HepG2 (cell line): ENCODE results near the gene SUOX. TPM values are rescaled to one million over a fixed set of nuclear protein-coding genes. Genes with fewer than 3 reads are reported as not detected.

ENCODE experiments used
- ARID4A ChIP-seq: sonication (generic); formaldehyde crosslinking; IDR thresholded peaks from 2 replicates; pipeline ENCODE4 v1.5.0; 2020; ENCODE audit warnings: mild to moderate bottlenecking, missing genetic modification reagents, borderline replicate concordance
- KDM5B ChIP-seq: sonication (generic); formaldehyde crosslinking; IDR thresholded peaks from 2 replicates; pipeline ENCODE4 v1.4.0; 2020; ENCODE audit warnings: missing genetic modification reagents, mild to moderate bottlenecking, borderline replicate concordance
- MAFF ChIP-seq: IDR thresholded peaks from 2 replicates; pipeline ENCODE4 v1.6.1; 2011; ENCODE audit warnings: low read depth, low read length, improper control_type of control experiment
- NR2F6 ChIP-seq, 2 experiments: IDR thresholded peaks; 2 replicates each; pipeline ENCODE4 v1.6.1; 2016; ENCODE audit warnings: antibody characterized with exemption in 1 of 2, mild to moderate bottlenecking in 1 of 2
- RNF2 ChIP-seq: fragments of 450-650 bp; conservative IDR thresholded peaks from 2 replicates; pipeline ENCODE4 v1.6.1; 2016; ENCODE audit warnings: low read depth
- TEAD2 ChIP-seq: sonication (generic); formaldehyde crosslinking; IDR thresholded peaks from 2 replicates; pipeline ENCODE4 v1.9.0; 2021; ENCODE audit warnings: missing genetic modification reagents
- ZBTB42 ChIP-seq: sonication (generic); formaldehyde crosslinking; IDR thresholded peaks from 2 replicates; pipeline ENCODE4 v1.5.0; 2020; ENCODE audit warnings: mild to moderate bottlenecking, missing genetic modification reagents
- ZFYVE20 ChIP-seq: sonication (generic); formaldehyde crosslinking; IDR thresholded peaks from 2 replicates; pipeline ENCODE4 v1.8.0; 2023; ENCODE audit warnings: low read depth, mild to moderate bottlenecking, moderate library complexity, missing genetic modification reagents, borderline replicate concordance
- ZNF260 ChIP-seq: sonication (generic); formaldehyde crosslinking; IDR thresholded peaks from 2 replicates; pipeline ENCODE4 v1.4.0; 2020; ENCODE audit warnings: missing genetic modification reagents, low read depth, mild to moderate bottlenecking, borderline replicate concordance
- polyA plus RNA-seq, 8 experiments: library from polyadenylated mRNA; depleted of rRNA in 3 of 8; stranded (reverse) in 7 of 8; unstranded in 1 of 8; fragments of >200 nt; fragmentation: Illumina TruSeq in 4 of 8; extraction: Trizol in 4 of 8; gene quantifications; 2 replicates each; pipeline versions ENCODE4 v1.2.1 to v1.2.3, GENCODE V29; 2011 to 2016; ENCODE audit warnings: low read depth in 4 of 8, missing spikeins in 1 of 8, mixed read lengths in 1 of 8; ENCODE audit not compliant: insufficient read depth in 1 of 8
- total RNA-seq, 5 experiments: library from RNA; depleted of rRNA; stranded (reverse); fragments of >200 nt; fragmentation: Illumina TruSeq; extraction: Trizol; gene quantifications; 2 replicates each; pipeline ENCODE4 v1.2.3, GENCODE V29; 2016; ENCODE audit warnings: low read depth in 1 of 5
- TF ChIP-seq, protein P1 (sequence below): sonication (generic); formaldehyde crosslinking; IDR thresholded peaks from 2 replicates; pipeline ENCODE4 v1.5.0; 2020; ENCODE audit warnings: mild to moderate bottlenecking, missing genetic modification reagents, borderline replicate concordance
- TF ChIP-seq, protein P2 (sequence below): sonication (generic); formaldehyde crosslinking; IDR thresholded peaks from 2 replicates; pipeline ENCODE4 v1.5.0; 2020; ENCODE audit warnings: missing genetic modification reagents
- TF ChIP-seq, protein P3 (sequence below): IDR thresholded peaks from 2 replicates; pipeline ENCODE4 v1.6.1; 2016; ENCODE audit warnings: mild to moderate bottlenecking, missing biosample characterization, missing genetic modification reagents

SUOX gene
- total and polyA plus RNA-seq, 2 of the 13 experiments (the other 11 are each of a cell fraction or from before 2014, with no cell fraction given), result 23.9 to 25.9 TPM

GRCh38 chr12:56041552-56042429 is 44.7 kb downstream of the SUOX start, which contains the start of gene RPS26 (continued):
- TF ChIP-seq, protein P1, sequence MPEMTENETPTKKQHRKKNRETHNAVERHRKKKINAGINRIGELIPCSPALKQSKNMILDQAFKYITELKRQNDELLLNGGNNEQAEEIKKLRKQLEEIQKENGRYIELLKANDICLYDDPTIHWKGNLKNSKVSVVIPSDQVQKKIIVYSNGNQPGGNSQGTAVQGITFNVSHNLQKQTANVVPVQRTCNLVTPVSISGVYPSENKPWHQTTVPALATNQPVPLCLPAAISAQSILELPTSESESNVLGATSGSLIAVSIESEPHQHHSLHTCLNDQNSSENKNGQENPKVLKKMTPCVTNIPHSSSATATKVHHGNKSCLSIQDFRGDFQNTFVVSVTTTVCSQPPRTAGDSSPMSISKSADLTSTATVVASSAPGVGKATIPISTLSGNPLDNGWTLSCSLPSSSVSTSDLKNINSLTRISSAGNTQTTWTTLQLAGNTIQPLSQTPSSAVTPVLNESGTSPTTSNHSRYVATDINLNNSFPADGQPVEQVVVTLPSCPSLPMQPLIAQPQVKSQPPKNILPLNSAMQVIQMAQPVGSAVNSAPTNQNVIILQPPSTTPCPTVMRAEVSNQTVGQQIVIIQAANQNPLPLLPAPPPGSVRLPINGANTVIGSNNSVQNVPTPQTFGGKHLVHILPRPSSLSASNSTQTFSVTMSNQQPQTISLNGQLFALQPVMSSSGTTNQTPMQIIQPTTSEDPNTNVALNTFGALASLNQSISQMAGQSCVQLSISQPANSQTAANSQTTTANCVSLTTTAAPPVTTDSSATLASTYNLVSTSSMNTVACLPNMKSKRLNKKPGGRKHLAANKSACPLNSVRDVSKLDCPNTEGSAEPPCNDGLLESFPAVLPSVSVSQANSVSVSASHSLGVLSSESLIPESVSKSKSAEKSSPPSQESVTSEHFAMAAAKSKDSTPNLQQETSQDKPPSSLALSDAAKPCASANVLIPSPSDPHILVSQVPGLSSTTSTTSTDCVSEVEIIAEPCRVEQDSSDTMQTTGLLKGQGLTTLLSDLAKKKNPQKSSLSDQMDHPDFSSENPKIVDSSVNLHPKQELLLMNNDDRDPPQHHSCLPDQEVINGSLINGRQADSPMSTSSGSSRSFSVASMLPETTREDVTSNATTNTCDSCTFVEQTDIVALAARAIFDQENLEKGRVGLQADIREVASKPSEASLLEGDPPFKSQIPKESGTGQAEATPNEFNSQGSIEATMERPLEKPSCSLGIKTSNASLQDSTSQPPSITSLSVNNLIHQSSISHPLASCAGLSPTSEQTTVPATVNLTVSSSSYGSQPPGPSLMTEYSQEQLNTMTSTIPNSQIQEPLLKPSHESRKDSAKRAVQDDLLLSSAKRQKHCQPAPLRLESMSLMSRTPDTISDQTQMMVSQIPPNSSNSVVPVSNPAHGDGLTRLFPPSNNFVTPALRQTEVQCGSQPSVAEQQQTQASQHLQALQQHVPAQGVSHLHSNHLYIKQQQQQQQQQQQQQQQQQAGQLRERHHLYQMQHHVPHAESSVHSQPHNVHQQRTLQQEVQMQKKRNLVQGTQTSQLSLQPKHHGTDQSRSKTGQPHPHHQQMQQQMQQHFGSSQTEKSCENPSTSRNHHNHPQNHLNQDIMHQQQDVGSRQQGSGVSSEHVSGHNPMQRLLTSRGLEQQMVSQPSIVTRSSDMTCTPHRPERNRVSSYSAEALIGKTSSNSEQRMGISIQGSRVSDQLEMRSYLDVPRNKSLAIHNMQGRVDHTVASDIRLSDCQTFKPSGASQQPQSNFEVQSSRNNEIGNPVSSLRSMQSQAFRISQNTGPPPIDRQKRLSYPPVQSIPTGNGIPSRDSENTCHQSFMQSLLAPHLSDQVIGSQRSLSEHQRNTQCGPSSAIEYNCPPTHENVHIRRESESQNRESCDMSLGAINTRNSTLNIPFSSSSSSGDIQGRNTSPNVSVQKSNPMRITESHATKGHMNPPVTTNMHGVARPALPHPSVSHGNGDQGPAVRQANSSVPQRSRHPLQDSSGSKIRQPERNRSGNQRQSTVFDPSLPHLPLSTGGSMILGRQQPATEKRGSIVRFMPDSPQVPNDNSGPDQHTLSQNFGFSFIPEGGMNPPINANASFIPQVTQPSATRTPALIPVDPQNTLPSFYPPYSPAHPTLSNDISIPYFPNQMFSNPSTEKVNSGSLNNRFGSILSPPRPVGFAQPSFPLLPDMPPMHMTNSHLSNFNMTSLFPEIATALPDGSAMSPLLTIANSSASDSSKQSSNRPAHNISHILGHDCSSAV (CRISPR knock-in tag), result no peak
- TF ChIP-seq TEAD2 (CRISPR knock-in tag) (peak; percentile 72; the same call in 1 of the 2 replicates), ARID4A (peak; percentile 90), RNF2 (peak; percentile 68), NR2F6 (IDR thresholded peaks at IDR 0.05) (no peak), NR2F6 (CRISPR knock-in tag; IDR thresholded peaks at IDR 0.05) (no peak; the same call in 1 of the 2 replicates), KDM5B (CRISPR knock-in tag) (peak; percentile 76; the same call in 1 of the 2 replicates), ZBTB42 (CRISPR knock-in tag) (no peak), MAFF (no peak), ZFYVE20 (CRISPR knock-in tag) (no peak), ZNF260 (CRISPR knock-in tag) (no peak)
- TF ChIP-seq, protein P2, sequence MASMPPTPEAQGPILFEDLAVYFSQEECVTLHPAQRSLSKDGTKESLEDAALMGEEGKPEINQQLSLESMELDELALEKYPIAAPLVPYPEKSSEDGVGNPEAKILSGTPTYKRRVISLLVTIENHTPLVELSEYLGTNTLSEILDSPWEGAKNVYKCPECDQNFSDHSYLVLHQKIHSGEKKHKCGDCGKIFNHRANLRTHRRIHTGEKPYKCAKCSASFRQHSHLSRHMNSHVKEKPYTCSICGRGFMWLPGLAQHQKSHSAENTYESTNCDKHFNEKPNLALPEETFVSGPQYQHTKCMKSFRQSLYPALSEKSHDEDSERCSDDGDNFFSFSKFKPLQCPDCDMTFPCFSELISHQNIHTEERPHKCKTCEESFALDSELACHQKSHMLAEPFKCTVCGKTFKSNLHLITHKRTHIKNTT (CRISPR knock-in tag), result no peak
- TF ChIP-seq, protein P3, sequence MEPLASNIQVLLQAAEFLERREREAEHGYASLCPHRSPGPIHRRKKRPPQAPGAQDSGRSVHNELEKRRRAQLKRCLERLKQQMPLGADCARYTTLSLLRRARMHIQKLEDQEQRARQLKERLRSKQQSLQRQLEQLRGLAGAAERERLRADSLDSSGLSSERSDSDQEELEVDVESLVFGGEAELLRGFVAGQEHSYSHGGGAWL (CRISPR knock-in tag), result peak; percentile 77
